Measurements from ENCODE around the gene TRAF1. TPM values are rescaled to one million over a fixed set of nuclear protein-coding genes. Genes with fewer than 3 reads are reported as not detected.

The TRAF1 gene
- total RNA-seq, 1 donor from 2014 or later: 1.4 TPM

GRCh38 chr9:120901755-120902568 is 24.6 kb downstream of the TRAF1 start:
- TF ChIP-seq CTCF (IDR thresholded peaks at IDR 0.05; ENCODE audit: unreplicated experiment): no peak
- H3K27me3 Mint-ChIP-seq (ENCODE audit: unreplicated experiment): peaks cover 2% of the 10 kb centered on the region
- no peak overlapping the region for H3K4me3 Mint-ChIP-seq (ENCODE audit: unreplicated experiment)
- H3K36me3 Mint-ChIP-seq (ENCODE audit: low read depth, unreplicated experiment): no peaks in the 10 kb centered on the region
- no peak overlapping the region for H3K27ac Mint-ChIP-seq (ENCODE audit: unreplicated experiment)
- no peaks in the 10 kb centered on the region for H3K4me1 Mint-ChIP-seq (ENCODE audit: unreplicated experiment)
- no peaks in the 10 kb centered on the region for H3K9me3 Mint-ChIP-seq (ENCODE audit: unreplicated experiment)
- no peak for DNase-seq (ENCODE audit: low spot score)

GRCh38 chr9:120900824-120901223 is 25.8 kb downstream of the TRAF1 start:
- no peaks in the 10 kb centered on the region for H3K4me1 Mint-ChIP-seq (ENCODE audit: unreplicated experiment)
- H3K36me3 Mint-ChIP-seq (ENCODE audit: low read depth, unreplicated experiment): no peaks in the 10 kb centered on the region
- H3K4me3 Mint-ChIP-seq (ENCODE audit: unreplicated experiment): no peak overlapping the region
- no peak for TF ChIP-seq CTCF (IDR thresholded peaks at IDR 0.05; ENCODE audit: unreplicated experiment)
- H3K27me3 Mint-ChIP-seq (ENCODE audit: unreplicated experiment): peaks cover under 1% of the 10 kb centered on the region
- no peak for DNase-seq (ENCODE audit: low spot score)
- no peak overlapping the region for H3K27ac Mint-ChIP-seq (ENCODE audit: unreplicated experiment)
- no peaks in the 10 kb centered on the region for H3K9me3 Mint-ChIP-seq (ENCODE audit: unreplicated experiment)

GRCh38 chr9:120899490-120900068 is 27.0 kb downstream of the TRAF1 start:
- Mint-ChIP-seq H3K9me3 (ENCODE audit: unreplicated experiment) (no peaks in the 10 kb centered on the region), H3K36me3 (ENCODE audit: low read depth, unreplicated experiment) (no peaks in the 10 kb centered on the region)
- no peak for DNase-seq (ENCODE audit: low spot score)

GRCh38 chr9:120898396-120898795 is 28.2 kb downstream of the TRAF1 start:
- Mint-ChIP-seq H3K4me1 (ENCODE audit: unreplicated experiment) (no peaks in the 10 kb centered on the region), H3K27me3 (ENCODE audit: unreplicated experiment) (no peaks in the 10 kb centered on the region), H3K27ac (ENCODE audit: unreplicated experiment) (no peak overlapping the region), H3K4me3 (ENCODE audit: unreplicated experiment) (no peak overlapping the region), H3K9me3 (ENCODE audit: unreplicated experiment) (no peaks in the 10 kb centered on the region), H3K36me3 (ENCODE audit: low read depth, unreplicated experiment) (no peaks in the 10 kb centered on the region)
- no peak for TF ChIP-seq CTCF (IDR thresholded peaks at IDR 0.05; ENCODE audit: unreplicated experiment)
- DNase-seq (ENCODE audit: low spot score): no peak

More at GRCh38 chr9:120899490-120900068, 27.0 kb downstream of the TRAF1 start:
- Mint-ChIP-seq H3K4me1 (ENCODE audit: unreplicated experiment) (no peaks in the 10 kb centered on the region), H3K27me3 (ENCODE audit: unreplicated experiment) (no peaks in the 10 kb centered on the region), H3K4me3 (ENCODE audit: unreplicated experiment) (no peak overlapping the region), H3K27ac (ENCODE audit: unreplicated experiment) (no peak overlapping the region)
- TF ChIP-seq CTCF (IDR thresholded peaks at IDR 0.05; ENCODE audit: unreplicated experiment): no peak

- no peak overlapping the region for H3K4me3 Mint-ChIP-seq (ENCODE audit: unreplicated experiment)
- no peak for DNase-seq (ENCODE audit: low spot score)
- H3K9me3 Mint-ChIP-seq (ENCODE audit: unreplicated experiment): no peaks in the 10 kb centered on the region
- TF ChIP-seq CTCF (IDR thresholded peaks at IDR 0.05; ENCODE audit: unreplicated experiment): no peak
- H3K27ac Mint-ChIP-seq (ENCODE audit: unreplicated experiment): no peak overlapping the region
- H3K27me3 Mint-ChIP-seq (ENCODE audit: unreplicated experiment): peaks cover 8% of the 10 kb centered on the region
- no peaks in the 10 kb centered on the region for H3K36me3 Mint-ChIP-seq (ENCODE audit: low read depth, unreplicated experiment)
- H3K4me1 Mint-ChIP-seq (ENCODE audit: unreplicated experiment): no peaks in the 10 kb centered on the region
Measured at GRCh38 chr9:120895951-120896350, 30.6 kb downstream of the TRAF1 start.
